Breast epithelium (tissue), 3 donors: ENCODE results near the gene NHLRC2.

Source experiments
- CTCF ChIP-seq, 3 donors: fragments of 450-650 bp; IDR thresholded peaks; one replicate each; pipeline ENCODE4 v1.5.1; 2016 to 2017; ENCODE audit warnings: antibody characterized with exemption in 3 of 3, mild to moderate bottlenecking in 3 of 3, moderate library complexity in 3 of 3
- POLR2AphosphoS5 ChIP-seq, 3 donors: sonication (generic); formaldehyde crosslinking; IDR thresholded peaks; one replicate each; pipeline ENCODE4 v1.6.1; 2017; ENCODE audit warnings: antibody characterized with exemption in 3 of 3

DNA sequence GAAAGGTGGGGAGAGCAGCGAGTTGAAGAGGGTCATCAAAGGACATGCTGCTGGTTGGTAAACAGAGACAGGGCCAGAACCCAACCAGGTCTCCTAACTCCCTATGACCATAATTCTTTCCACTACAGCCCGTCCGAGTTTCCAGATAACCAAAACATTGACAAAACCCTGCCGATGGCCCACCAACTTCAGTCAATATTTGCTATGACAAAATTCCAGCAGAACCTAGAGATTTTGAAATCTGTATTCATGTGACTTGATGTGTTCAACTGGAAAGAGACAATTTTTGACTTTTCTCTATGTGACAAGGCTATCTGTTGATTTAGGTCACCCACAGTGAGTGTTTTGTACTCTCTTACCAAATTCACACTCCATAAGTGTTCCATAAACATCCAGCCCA lies 86.7 kb downstream of the NHLRC2 start:
- TF ChIP-seq CTCF (IDR thresholded peaks at IDR 0.05) (no peak), POLR2AphosphoS5 (IDR thresholded peaks at IDR 0.05) (no peak)
